Measurements from ENCODE around the gene DDA1. TPM values are rescaled to one million over a fixed set of nuclear protein-coding genes. Genes with fewer than 3 reads are reported as not detected.

Gene DDA1
- polyA plus RNA-seq, 3 donors, result 29.3 to 37.7 (median 32.5) TPM

Other genes with a start within 250 kb of the DDA1 start
- gene HAUS8, start 234.1 kb upstream of the DDA1 start, polyA plus RNA-seq (ENCODE audit: insufficient read length in 3 of 3), result 10 to 100 TPM; 11.9 to 13.9 (median 12.5) TPM
- 10 to 100 TPM; 39.6 to 43.4 (median 42.2) TPM for gene MYO9B, start 233.8 kb upstream of the DDA1 start, polyA plus RNA-seq (ENCODE audit: insufficient read length in 3 of 3)
- 10 to 100 TPM; 21.6 to 24.2 (median 22.2) TPM for gene USE1, start 94.2 kb upstream of the DDA1 start, polyA plus RNA-seq (ENCODE audit: insufficient read length in 3 of 3)
- gene OCEL1, start 83.3 kb upstream of the DDA1 start, polyA plus RNA-seq (ENCODE audit: insufficient read length in 3 of 3), result 10 to 100 TPM; 15.7 to 20.1 (median 17.9) TPM
- 10 to 100 TPM; 29.4 to 41.9 (median 34.2) TPM for gene NR2F6, start 63.6 kb upstream of the DDA1 start, polyA plus RNA-seq (ENCODE audit: insufficient read length in 3 of 3)
- 1 to 10 TPM; 4.6 to 6.1 (median 5.4) TPM for gene USHBP1, start 44.8 kb upstream of the DDA1 start, polyA plus RNA-seq (ENCODE audit: insufficient read length in 3 of 3)
- 100 to 1,000 TPM in 1 of 3 donors, 10 to 100 TPM in 2; 94.8 to 113 (median 97.1) TPM for gene BABAM1, start 42.1 kb upstream of the DDA1 start, polyA plus RNA-seq (ENCODE audit: insufficient read length in 3 of 3)
- gene ANKLE1, start 27.7 kb upstream of the DDA1 start, polyA plus RNA-seq (ENCODE audit: insufficient read length in 3 of 3), result under 1 TPM; 0.44 to 0.83 (median 0.65) TPM
- gene ABHD8, start 6.1 kb upstream of the DDA1 start, polyA plus RNA-seq (ENCODE audit: insufficient read length in 3 of 3), result 1 to 10 TPM; 6.6 to 8.5 (median 7.0) TPM
- gene MRPL34, start 3.7 kb upstream of the DDA1 start, polyA plus RNA-seq (ENCODE audit: insufficient read length in 3 of 3), result 10 to 100 TPM; 44.9 to 55.7 (median 51.8) TPM
- 1 to 10 TPM; 7.2 to 9.7 (median 7.8) TPM for gene ANO8, start 25.3 kb downstream of the DDA1 start, polyA plus RNA-seq (ENCODE audit: insufficient read length in 3 of 3)
- gene GTPBP3, start 28.0 kb downstream of the DDA1 start, polyA plus RNA-seq (ENCODE audit: insufficient read length in 3 of 3), result 10 to 100 TPM; 13.9 to 17.3 (median 15.7) TPM
- 100 to 1,000 TPM; 167 to 179 (median 177) TPM for gene PLVAP, start 67.8 kb downstream of the DDA1 start, polyA plus RNA-seq (ENCODE audit: insufficient read length in 3 of 3)
- gene CCDC194, start 84.6 kb downstream of the DDA1 start, polyA plus RNA-seq (ENCODE audit: insufficient read length in 3 of 3), result 1 to 10 TPM in 1 of 3 donors, under 1 TPM in 2; 0.59 to 1.2 (median 0.83) TPM
- 100 to 1,000 TPM; 102 to 160 (median 151) TPM for gene BST2, start 96.1 kb downstream of the DDA1 start, polyA plus RNA-seq (ENCODE audit: insufficient read length in 3 of 3)
- gene MVB12A, start 110.5 kb downstream of the DDA1 start, polyA plus RNA-seq (ENCODE audit: insufficient read length in 3 of 3), result 10 to 100 TPM; 47.2 to 53.0 (median 52.7) TPM
- 1 to 10 TPM; 1.9 to 3.1 (median 2.1) TPM for gene TMEM221, start 139.1 kb downstream of the DDA1 start, polyA plus RNA-seq (ENCODE audit: insufficient read length in 3 of 3)
- not detected for gene NXNL1, start 151.4 kb downstream of the DDA1 start, polyA plus RNA-seq (ENCODE audit: insufficient read length in 3 of 3)
- gene SLC27A1, start 161.0 kb downstream of the DDA1 start, polyA plus RNA-seq (ENCODE audit: insufficient read length in 3 of 3), result 10 to 100 TPM in 2 of 3 donors, 1 to 10 TPM in 1; 9.7 to 10.8 (median 10.3) TPM
- gene PGLS, start 202.1 kb downstream of the DDA1 start, polyA plus RNA-seq (ENCODE audit: insufficient read length in 3 of 3), result 10 to 100 TPM; 50.1 to 60.6 (median 50.9) TPM
- 10 to 100 TPM; 43.3 to 47.5 (median 43.7) TPM for gene COLGALT1, start 246.1 kb downstream of the DDA1 start, polyA plus RNA-seq (ENCODE audit: insufficient read length in 3 of 3)